ENCODE measurements around the gene PPIH. TPM values are rescaled to one million over a fixed set of nuclear protein-coding genes. Genes with fewer than 3 reads are reported as not detected.

The PPIH gene
- total and polyA plus RNA-seq, 10 of the 15 experiments (the other 5 are each of a cell fraction or from before 2014, with no cell fraction given), result 75.1 to 172 (median 122) TPM

DNA sequence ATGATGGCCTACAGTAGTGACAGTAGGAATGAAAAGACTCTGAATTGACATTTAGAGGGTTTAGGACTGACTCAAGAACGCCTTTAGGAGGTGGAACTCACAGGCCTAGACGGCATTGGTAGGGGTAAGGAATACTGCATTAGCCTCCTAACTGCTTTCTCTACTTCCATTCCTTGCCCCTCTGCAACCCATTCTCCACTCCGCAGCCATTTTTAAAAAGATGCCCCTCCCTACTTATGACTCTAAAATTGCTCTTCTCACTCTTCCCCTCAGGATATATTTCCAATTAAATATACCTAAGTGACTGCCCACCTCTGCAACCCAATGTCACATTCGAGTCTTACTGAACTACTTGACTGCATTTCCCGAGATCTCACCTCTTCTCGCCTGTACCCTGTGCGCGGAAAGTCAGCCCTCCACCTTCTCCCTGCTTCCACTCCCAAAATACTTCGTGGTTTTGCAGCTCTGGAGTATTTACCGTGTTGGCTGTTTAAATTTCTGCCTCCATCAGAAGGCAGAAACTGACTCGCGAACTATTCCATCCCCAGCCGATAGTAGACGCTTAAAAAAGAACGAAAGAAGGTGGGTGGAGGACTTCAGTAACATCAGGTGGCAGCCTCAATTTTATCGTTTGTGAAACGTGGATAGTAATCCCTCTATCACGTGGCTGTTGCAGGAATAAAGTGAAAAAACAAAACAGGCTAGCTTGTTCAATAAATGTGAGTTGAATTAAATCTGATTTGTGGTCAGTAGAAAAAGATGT, 22.9 kb downstream of the PPIH start (continued):
- TF ChIP-seq, protein P1, sequence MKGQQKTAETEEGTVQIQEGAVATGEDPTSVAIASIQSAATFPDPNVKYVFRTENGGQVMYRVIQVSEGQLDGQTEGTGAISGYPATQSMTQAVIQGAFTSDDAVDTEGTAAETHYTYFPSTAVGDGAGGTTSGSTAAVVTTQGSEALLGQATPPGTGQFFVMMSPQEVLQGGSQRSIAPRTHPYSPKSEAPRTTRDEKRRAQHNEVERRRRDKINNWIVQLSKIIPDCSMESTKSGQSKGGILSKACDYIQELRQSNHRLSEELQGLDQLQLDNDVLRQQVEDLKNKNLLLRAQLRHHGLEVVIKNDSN (IDR thresholded peaks at IDR 0.05; ENCODE audit: borderline replicate concordance, extremely low read length, insufficient read depth, low read depth, low read length), result no peak
- TF ChIP-seq POU2F2 (IDR thresholded peaks at IDR 0.05; ENCODE audit: borderline replicate concordance, low read depth, low read length) (no peak), SUPT20H (IDR thresholded peaks at IDR 0.05; ENCODE audit: borderline replicate concordance, control insufficient read depth, low read depth, low read length) (no peak), NR2F1 (conservative IDR thresholded peaks at IDR 0.05) (no peak), ATF2 (IDR thresholded peaks at IDR 0.05; ENCODE audit: low read length) (0 out of 2 replicates have a peak, but pooled peaks have one; percentile 10), ZZZ3 (IDR thresholded peaks at IDR 0.05; ENCODE audit: control insufficient read depth, insufficient read length, low read depth) (no peak), ATF3 (IDR thresholded peaks at IDR 0.05; ENCODE audit: borderline replicate concordance, extremely low read depth, low read depth, low read length) (no peak), TAF1 (IDR thresholded peaks at IDR 0.05; ENCODE audit: borderline replicate concordance, low read depth, low read length) (0 out of 2 replicates have a peak, but pooled peaks have one; percentile 17), TARDBP (IDR thresholded peaks at IDR 0.05; ENCODE audit: borderline replicate concordance) (no peak)
- TF ChIP-seq, protein P2, sequence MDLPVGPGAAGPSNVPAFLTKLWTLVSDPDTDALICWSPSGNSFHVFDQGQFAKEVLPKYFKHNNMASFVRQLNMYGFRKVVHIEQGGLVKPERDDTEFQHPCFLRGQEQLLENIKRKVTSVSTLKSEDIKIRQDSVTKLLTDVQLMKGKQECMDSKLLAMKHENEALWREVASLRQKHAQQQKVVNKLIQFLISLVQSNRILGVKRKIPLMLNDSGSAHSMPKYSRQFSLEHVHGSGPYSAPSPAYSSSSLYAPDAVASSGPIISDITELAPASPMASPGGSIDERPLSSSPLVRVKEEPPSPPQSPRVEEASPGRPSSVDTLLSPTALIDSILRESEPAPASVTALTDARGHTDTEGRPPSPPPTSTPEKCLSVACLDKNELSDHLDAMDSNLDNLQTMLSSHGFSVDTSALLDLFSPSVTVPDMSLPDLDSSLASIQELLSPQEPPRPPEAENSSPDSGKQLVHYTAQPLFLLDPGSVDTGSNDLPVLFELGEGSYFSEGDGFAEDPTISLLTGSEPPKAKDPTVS (IDR thresholded peaks at IDR 0.05; ENCODE audit: low read depth, low read length), result no peak
